ENCODE measurements around the gene ATXN7L2. TPM values are rescaled to one million over a fixed set of nuclear protein-coding genes. Genes with fewer than 3 reads are reported as not detected.

The ATXN7L2 gene
- total RNA-seq, 4 donors from 2014 or later = 1.6 to 2.7 (median 2.5) TPM

GRCh38 chr1:109484519-109484975, 842 bp downstream of the ATXN7L2 start:
- WGBS, 2 donors (ENCODE audit: low coverage in 1 of 2) = 8 to 25% methylated on average over 9 to 15 of the region's 15 CpGs
- TF ChIP-seq EP300 (IDR thresholded peaks at IDR 0.05) = no peak
- no peak for TF ChIP-seq POLR2AphosphoS5 (IDR thresholded peaks at IDR 0.05)
- no peak for TF ChIP-seq POLR2A (IDR thresholded peaks at IDR 0.05)
- no peak for TF ChIP-seq CTCF (IDR thresholded peaks at IDR 0.05)
- H3K27ac ChIP-seq = peak overlapping the region in 3 of 4 donors; percentile 94 to 98 (median 95)
- H3K9me3 ChIP-seq = no peaks in the 10 kb centered on the region
- no peak for ATAC-seq
- peaks cover 0 to 46% of the 10 kb centered on the region in 2 donors for H3K36me3 ChIP-seq
- peaks cover 0 to 24% (median 8%) of the 10 kb centered on the region in 3 donors for H3K4me1 ChIP-seq
- no peaks in the 10 kb centered on the region for H3K27me3 ChIP-seq
- peak overlapping the region; percentile 74 to 77 for H3K4me3 ChIP-seq

GRCh38 chr1:109485001-109485400, 1.3 kb downstream of the ATXN7L2 start:
- Histone ChIP-seq H3K9me3 (no peaks in the 10 kb centered on the region), H3K27ac (no peak overlapping the region), H3K4me1 (peaks cover 0 to 24% (median 8%) of the 10 kb centered on the region in 3 donors), H3K27me3 (no peaks in the 10 kb centered on the region), H3K4me3 (peak overlapping the region in 1 of 2 donors; percentile 74), H3K36me3 (peaks cover 0 to 46% of the 10 kb centered on the region in 2 donors)
- WGBS, 2 donors (ENCODE audit: low coverage in 1 of 2) = 25% methylated on average over 2 of the region's 3 CpGs; no CpG with 5 or more reads in 1 of the 2 donors
- TF ChIP-seq EP300 (IDR thresholded peaks at IDR 0.05) (no peak), CTCF (IDR thresholded peaks at IDR 0.05) (no peak), POLR2AphosphoS5 (IDR thresholded peaks at IDR 0.05) (no peak), POLR2A (IDR thresholded peaks at IDR 0.05) (no peak)
- ATAC-seq = no peak

- ATAC-seq = no peak
- 57% methylated on average over 2 of the region's 5 CpGs; no CpG with 5 or more reads in 1 of the 2 donors for WGBS, 2 donors (ENCODE audit: low coverage in 1 of 2)
- Histone ChIP-seq H3K27ac (no peak overlapping the region), H3K36me3 (peaks cover 0 to 39% of the 10 kb centered on the region in 2 donors), H3K27me3 (no peaks in the 10 kb centered on the region), H3K4me1 (peaks cover 0 to 33% (median 8%) of the 10 kb centered on the region in 3 donors), H3K9me3 (no peaks in the 10 kb centered on the region), H3K4me3 (no peak overlapping the region)
- TF ChIP-seq EP300 (IDR thresholded peaks at IDR 0.05) (no peak), POLR2A (IDR thresholded peaks at IDR 0.05) (no peak)
Observed at GRCh38 chr1:109487261-109487660, 3.6 kb downstream of the ATXN7L2 start.

GRCh38 chr1:109488201-109488600, 4.5 kb downstream of the ATXN7L2 start:
- Histone ChIP-seq H3K27ac (no peak overlapping the region), H3K36me3 (peaks cover 0 to 39% of the 10 kb centered on the region in 2 donors), H3K4me3 (no peak overlapping the region), H3K27me3 (no peaks in the 10 kb centered on the region), H3K9me3 (no peaks in the 10 kb centered on the region), H3K4me1 (peaks cover 0 to 32% (median 11%) of the 10 kb centered on the region in 3 donors)
- TF ChIP-seq CTCF (IDR thresholded peaks at IDR 0.05) (no peak), POLR2A (IDR thresholded peaks at IDR 0.05) (no peak), EP300 (IDR thresholded peaks at IDR 0.05) (no peak), POLR2AphosphoS5 (IDR thresholded peaks at IDR 0.05) (no peak)
- WGBS, 2 donors (ENCODE audit: low coverage in 1 of 2) = 50% methylated on average over 1 of the region's 5 CpGs; no CpG with 5 or more reads in 1 of the 2 donors
- no peak for ATAC-seq

- 90% methylated on average over 2 of the region's 12 CpGs; no CpG with 5 or more reads in 1 of the 2 donors for WGBS, 2 donors (ENCODE audit: low coverage in 1 of 2)
- H3K27me3 ChIP-seq = no peaks in the 10 kb centered on the region
- H3K36me3 ChIP-seq = peaks cover 0 to 39% of the 10 kb centered on the region in 2 donors
- no peaks in the 10 kb centered on the region for H3K9me3 ChIP-seq
- H3K4me3 ChIP-seq = no peak overlapping the region
- peaks cover 0 to 34% (median 16%) of the 10 kb centered on the region in 3 donors for H3K4me1 ChIP-seq
- H3K27ac ChIP-seq = no peak overlapping the region
- TF ChIP-seq POLR2A (IDR thresholded peaks at IDR 0.05) (no peak), CTCF (IDR thresholded peaks at IDR 0.05) (no peak), EP300 (IDR thresholded peaks at IDR 0.05) (no peak), POLR2AphosphoS5 (IDR thresholded peaks at IDR 0.05) (no peak)
- no peak for ATAC-seq
Observed at GRCh38 chr1:109488696-109489095, 5.0 kb downstream of the ATXN7L2 start.

All from gastroesophageal sphincter (tissue), 4 donors.